ENCODE results near the gene BICC1.

DNA sequence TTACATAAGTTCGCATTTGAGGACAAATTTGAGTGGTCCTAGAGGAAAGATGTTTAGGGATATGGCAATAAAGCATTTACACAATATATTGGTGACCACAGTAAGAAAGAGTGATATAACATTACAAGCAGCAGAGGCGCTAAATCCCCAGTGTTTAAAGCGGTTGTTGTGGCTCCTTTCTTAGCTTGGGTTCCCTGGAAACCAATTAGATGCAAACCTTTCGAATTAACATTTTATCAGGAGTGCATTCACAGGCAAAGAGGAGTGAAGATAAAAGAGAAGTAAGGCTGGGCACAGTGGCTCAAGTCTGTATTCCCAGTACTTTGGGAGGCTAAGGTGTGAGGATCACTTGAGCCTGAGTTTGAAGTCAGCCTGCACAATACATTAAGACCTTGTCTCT, 331.1 kb downstream of the BICC1 start:
- TF ChIP-seq, protein P1, sequence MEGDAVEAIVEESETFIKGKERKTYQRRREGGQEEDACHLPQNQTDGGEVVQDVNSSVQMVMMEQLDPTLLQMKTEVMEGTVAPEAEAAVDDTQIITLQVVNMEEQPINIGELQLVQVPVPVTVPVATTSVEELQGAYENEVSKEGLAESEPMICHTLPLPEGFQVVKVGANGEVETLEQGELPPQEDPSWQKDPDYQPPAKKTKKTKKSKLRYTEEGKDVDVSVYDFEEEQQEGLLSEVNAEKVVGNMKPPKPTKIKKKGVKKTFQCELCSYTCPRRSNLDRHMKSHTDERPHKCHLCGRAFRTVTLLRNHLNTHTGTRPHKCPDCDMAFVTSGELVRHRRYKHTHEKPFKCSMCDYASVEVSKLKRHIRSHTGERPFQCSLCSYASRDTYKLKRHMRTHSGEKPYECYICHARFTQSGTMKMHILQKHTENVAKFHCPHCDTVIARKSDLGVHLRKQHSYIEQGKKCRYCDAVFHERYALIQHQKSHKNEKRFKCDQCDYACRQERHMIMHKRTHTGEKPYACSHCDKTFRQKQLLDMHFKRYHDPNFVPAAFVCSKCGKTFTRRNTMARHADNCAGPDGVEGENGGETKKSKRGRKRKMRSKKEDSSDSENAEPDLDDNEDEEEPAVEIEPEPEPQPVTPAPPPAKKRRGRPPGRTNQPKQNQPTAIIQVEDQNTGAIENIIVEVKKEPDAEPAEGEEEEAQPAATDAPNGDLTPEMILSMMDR (conservative IDR thresholded peaks at IDR 0.05 in 1 of 2, IDR thresholded peaks at IDR 0.05 in 1 of 2; ENCODE audit: low read depth in 1 of 2, low read length in 2 of 2), result no peak
- TF ChIP-seq EZH2 (IDR thresholded peaks at IDR 0.05; ENCODE audit: low read length, missing control alignments), result no peak
